ENCODE data around the gene GCK.
"Not testable (repeated sequence)": the region's sequence is repeated elsewhere in the genome, so short reads cannot be mapped to it uniquely, and the experiment has no call there.

Gene GCK

GRCh38 chr7:44200699-44201461 lies 11.6 kb upstream of the GCK start, which contains the start of gene YKT6:
Gene YKT6, plus strand, starts transcription at chr7:44200978. Its CDS starts 158 bp downstream, at chr7:44201136.
- peak; percentile 87 for DNase-seq

GRCh38 chr7:44200163-44200562 lies 10.9 kb upstream of the GCK start:
- DNase-seq = not testable (repeated sequence)

GRCh38 chr7:44197474-44197873 lies 8.2 kb upstream of the GCK start:
- no peak for DNase-seq

DNA sequence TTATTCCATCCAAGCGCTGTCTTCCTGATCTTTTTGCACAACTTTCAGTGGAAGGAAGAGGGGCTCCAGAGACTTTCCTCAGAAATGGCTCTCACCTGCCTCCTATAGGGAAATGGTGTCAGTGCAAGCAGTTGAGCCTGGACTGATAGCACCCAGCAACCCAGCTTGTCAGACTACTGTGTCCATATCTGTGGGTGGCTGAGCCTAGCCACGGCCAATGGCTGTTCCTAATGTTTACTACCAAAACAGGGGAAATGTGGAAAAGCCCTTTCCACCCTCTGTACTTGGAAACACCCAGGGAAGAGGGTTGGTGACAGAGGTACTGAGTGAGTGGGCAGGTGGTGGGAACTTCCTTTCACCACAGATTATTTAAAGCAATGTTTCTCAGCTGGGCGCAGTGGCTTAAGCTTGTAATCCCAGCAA lies 7.2 kb upstream of the GCK start:
- DNase-seq = no peak

DNA sequence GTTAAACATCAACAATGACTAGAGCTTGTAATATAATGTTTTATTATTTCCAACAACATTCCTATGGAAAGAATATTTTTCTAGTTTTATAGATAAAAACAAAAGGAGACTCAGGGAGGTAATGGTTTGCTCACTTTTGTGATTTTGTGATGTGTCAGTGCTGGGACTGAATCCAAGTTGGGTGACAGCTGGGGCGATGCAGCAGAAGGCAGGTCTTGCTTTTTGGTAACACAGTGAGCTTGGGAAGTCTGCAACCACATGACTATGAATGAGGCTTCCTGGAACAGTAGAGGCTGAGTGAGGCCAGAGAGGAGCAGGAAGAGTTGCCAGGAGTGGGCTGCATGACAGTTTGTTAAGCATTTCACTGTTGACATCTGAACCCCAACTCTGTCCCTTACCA lies 6.7 kb upstream of the GCK start:
- DNase-seq = no peak

- no peak for DNase-seq
These were observed 5.4 kb upstream of the GCK start for GRCh38 chr7:44194562-44195145.

GRCh38 chr7:44194069-44194468 lies 4.8 kb upstream of the GCK start:
- DNase-seq = no peak

DNA sequence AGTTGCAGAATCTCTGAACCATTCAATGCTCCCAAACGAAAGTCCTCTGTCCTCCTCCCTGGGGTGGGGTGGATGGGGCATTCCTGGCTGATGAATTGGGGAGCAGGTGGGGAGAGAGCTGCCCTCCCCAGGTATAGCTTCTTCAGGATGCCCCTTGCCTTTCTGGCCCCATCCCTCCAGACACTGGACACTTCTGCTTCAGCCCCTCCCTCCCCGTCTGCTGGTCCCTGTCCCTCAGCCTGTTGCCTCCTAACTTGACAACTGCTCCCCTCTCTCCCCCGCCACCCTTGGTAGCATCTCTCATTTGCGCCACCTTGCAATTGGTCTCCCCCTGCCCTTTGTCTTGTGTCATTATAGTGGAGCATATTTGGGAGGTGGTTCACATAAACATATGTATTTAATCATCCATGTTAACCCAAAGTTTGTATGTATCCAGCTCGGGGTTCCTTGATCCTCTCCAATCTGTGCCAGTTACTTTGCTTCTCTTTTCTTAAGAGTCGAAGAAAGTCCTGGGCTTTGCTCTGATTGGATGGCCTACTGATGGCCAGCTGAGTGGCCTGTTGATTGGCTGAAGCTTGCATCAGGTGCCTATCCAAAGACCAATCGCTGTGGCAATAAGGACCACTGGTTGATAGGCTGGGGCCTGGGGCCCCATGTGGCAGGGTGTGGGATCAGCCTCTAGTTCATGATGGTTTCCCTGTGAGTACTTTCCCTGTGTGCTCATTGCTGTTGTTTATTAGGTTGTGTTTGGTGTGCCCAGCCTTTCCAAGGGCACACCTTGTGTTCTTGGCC lies 4.0 kb upstream of the GCK start:
- DNase-seq = no peak

- DNase-seq = no peak
These were observed 1.9 kb upstream of the GCK start for GRCh38 chr7:44191171-44191570.

DNA sequence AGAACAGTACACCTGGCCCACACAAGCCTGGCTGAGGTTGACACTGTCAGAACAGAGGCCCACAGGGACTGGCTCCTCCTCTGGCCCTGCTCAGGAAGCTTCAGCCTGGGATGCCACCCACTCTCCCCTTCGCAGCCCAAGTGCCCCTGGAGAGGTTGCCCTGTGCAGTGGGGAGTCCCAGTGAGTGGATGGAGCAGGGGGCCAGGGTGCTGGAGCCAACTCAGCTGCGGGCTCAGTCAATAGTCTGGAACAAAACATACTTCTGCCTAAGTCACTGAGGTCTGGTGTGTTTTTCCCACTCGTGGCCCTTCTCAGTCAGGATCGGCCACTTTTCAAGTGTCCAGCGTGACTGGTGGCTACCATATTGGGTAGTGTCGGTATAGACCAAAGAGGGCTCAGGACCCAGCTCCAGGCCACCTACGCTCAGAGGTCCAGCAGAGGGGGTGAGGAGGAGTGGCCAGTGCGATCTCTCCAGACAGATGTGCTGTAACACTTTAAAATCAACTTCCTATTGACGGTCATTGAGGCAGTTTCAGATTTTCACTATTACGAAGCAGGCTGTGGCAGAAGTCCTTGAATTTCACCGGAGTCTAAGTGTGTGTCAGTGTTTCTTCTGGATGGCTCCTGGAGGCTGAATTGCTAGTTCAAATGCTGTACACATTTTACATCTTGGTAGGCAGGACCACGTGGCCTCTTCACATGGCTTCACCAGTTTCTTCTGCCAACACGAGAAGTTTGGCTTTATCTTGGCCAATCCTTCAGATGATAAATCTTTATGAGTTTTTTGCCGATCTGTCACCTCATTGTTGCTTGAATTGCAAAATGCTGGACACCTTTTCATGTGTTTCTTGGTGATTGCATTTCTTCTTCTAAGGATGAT lies 994 bp upstream of the GCK start:
- DNase-seq = no peak

DNA sequence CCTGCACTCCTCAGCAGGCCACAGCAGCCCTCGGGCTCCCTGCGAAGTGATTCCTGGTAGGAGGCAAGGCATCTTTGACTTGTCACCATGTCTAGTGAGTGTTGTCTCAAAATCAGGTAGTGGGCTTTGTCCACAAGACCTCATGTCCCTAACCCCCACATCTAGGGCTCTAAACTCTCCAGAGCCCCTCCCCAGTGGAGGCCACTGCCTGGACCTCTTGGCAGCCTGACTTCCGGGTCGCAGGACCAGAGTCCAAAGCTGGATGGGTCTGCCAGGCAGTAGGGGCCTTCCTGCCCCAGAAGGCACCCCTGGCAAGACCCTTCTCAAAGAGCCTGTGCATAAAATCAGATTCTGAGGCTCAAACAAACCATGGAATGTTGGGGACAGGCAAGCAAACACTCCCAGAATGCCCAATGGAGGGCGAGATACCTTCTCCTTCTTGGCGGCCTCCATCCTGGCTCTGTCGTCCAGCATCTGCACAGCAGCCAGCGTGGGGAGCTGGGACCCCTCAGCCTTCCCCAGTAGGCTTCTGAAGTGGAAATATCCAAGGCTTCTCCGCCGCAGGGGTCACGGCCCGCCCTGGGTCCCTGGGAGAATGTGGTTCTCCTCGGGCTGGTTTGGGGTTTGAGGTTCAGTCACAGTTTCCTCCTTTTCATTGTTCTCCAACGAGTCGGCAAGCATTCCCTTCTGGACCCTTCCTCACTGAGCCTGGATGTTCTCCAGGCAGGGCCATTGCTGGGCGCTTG lies 586 bp downstream of the GCK start:
- DNase-seq = no peak

DNA sequence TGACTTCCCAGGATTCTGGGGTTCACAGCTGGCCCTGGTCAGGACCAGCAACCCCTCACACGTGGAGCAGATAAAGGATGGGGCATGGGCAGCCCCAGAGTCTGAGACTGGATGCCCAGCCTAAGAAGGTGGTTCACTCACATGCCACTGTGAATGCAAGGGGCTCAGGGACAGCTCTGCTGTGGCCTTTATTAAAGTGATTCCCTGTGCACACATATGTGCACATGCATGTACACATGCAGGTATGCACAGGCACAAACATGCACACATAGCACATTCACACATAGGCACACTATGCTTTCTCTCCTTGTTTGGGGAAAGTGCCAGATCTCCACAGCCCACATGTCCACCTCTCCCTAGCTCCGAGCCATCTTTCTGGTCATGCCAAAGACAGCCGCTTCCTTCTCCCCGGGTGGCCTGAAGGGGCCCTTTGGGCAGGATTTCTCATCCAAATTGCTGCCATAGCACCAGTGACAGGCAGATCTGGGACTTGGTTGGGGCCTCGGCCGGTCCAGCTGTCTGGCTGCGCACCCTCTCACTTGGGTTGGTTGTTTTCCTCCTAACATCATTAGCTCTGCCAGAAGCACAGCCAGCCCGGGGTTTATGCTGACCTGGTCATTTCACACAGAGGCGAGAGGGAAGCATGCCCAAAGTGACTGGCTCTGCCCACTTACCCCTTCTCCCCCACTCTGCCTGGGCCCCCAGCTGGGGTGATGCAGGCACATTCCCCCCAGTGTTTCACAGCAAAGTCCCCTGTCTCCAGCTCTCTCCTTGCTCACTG lies 1.4 kb downstream of the GCK start:
- DNase-seq = no peak

GRCh38 chr7:44186736-44187135 lies 2.5 kb downstream of the GCK start:
- no peak for DNase-seq

DNA sequence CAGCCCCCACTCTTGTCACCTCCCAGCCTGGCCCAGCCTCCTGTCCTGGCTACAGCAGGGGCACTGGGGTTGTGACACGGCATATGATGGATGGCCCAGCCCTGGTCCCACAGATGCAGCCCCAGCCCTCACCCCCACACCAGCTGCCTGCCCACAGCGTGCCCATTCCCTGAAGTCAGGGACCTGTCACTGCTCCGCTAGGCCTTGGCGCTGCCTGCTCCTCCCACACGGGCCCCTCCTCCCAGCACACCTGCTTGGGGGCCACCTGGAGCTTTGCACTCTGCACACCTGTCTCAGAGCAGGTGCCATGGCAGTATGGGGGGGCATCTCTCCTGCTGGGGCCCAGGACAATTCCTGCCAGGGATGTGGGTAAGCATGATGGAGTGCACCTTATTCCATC lies 3.5 kb downstream of the GCK start:
- no peak for DNase-seq

DNA sequence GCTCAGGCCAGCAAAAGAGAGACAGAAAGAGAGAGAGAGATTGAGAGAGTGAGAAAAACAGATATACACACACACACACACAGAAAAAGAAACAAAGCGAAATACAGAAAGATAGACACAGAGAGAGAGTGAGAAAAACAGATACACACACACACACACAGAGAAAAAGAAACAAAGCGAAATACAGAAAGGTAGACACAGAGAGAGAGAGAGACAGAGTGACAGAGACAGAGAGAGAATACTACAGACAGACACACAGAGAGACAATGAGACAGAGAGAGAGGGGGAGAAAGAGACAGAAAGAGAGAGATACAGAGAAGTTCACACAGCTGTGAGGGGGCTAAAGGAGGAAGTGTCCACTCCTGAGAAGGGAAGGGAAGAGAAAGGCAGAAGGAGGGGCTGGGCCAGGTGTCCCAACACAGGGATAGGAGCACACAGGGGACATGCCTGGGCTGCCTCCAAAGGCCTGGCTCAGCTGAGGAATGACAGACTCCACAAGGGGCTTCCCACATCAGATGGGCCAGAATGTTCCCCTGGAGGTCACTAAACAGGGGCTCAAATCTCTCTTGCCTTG lies 4.3 kb downstream of the GCK start:
- DNase-seq = no peak

GRCh38 chr7:44184206-44184872 lies 4.9 kb downstream of the GCK start:
- no peak for DNase-seq

DNA sequence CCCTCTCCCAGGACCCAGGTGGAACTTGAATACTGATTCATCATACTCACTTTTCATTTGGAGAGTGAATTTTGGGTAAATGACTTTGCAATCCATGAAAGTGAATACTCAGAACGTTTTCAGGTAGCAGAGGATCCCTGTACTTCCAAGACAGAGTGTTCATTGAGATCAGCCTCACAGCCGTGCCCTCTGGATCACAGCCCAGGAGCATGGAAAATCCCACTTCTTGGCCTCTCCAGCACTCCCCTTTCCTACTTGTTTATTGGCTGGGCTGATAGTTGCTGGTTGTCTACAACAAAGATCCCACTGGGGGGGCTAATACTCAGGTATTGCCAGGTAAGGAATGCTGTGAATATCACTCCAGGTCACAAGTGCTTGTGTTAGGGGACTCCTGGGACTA lies 5.9 kb downstream of the GCK start:
- DNase-seq = no peak

DNA sequence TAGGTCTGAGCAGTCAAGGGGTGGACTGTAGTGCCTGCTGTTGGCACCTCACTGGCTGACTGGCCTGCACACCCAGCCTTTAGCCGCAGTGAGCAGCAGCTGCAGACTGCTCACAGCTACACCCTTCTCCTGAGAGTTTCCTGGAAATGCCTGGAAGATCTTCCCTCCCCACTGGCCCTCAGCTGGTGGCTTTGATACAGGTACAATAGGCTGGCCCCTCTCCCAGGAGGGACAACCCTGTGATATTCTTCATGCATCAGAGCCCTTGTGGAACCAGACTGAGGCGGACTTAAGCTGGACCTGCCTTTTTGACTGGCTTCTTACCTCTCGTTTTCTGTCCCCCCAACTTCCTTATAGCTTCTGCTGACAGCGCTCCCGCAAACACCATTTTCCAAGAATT lies 6.4 kb downstream of the GCK start:
- DNase-seq = no peak

- no peak for DNase-seq
These were observed 8.6 kb downstream of the GCK start for GRCh38 chr7:44180631-44181030.

- no peak for DNase-seq
These were observed 11.6 kb downstream of the GCK start for GRCh38 chr7:44177570-44178131.
